GM21825 (cell line): Measurements from ENCODE around the gene CSNK1G1.
"Not testable (repeated sequence)": the region's sequence is repeated elsewhere in the genome, so short reads cannot be mapped to it uniquely, and the experiment has no call there.

ENCODE experiments used
- ATAC-seq: cut with Tn5 transposase; IDR thresholded peaks from one replicate; pipeline ENCODE4 v1.9.1; 2021; ENCODE audit warnings: mild to moderate bottlenecking, moderate library complexity; ENCODE audit not compliant: unreplicated experiment

The CSNK1G1 gene

DNA sequence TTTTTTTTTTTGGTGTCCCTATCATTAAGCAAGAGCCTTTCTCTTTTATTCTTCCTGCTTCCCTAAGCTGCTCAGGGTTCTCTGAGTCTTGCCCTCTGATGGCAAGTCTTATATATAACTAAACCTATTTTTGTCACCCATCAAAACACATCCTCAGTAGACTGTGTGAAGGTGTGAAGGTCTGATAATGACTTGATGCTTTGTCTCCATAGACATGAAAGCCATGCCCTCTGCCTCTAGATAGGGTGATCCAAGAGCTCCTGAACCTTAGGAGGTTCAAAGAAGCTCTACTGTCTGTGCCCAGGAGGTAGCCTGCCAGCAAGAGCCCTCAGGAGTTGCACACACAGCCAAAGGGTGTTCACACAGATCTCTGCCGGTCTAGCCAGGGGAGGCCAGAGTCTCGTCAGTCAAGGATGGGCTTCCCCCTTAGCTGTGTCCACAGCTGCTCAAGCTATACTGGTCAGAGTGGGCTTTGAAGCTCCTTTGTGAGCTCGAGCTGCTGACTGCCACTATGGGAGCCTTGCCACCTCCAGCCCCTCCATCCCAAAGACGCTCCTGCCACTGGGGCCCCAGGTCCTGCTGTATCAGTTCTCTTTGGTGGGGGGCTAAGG is 217.5 kb downstream of the CSNK1G1 start:
- ATAC-seq: no peak

DNA sequence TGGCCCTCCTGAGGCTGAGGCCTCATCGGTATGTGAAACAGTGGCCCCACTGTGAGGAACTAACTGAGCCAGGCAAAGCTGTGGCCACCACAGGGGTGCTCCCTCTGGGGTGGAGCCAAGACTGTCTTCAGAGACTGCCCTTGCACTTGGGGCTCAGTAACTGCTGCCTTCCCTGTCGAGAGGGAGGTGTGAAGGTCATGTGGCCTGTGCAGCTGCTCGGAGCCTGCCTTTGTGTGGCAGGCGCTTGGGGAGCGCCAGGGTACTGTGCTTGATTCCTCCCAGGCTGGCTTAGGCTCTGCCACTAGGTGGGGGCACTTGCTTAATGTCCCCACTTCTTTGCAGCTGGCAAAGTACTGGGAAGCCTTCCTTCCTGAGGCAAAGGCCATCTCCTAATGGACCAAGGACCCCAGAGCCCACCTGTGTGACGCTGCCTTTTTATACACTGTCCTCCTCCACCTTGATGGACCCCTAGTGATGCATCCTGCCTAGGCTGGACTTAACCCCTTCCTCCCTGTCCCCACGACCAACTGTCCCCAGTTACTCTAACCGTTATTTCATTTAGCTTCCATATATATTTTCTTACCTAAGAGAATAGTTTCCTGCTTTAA is 218.6 kb downstream of the CSNK1G1 start:
- ATAC-seq: no peak

DNA sequence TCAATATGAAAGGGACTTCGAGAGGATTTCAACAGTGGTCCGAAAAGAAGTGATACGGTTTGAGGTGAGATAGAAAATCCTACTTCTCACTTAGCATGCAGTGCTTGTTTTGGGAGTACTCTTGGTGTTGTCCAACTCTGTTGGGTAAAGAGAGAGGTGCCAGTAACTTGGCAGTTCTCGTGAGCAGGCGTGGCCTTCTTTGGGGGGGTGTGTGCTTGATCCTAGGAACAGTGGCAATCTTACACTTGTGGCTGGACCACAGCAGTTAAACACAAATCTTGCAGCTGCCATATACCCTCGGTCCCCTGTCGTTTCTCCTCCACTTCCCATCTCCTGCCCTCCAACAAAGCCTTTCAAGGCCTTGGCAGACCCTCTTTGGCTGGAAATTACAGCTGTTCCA is 219.6 kb downstream of the CSNK1G1 start:
- no peak for ATAC-seq

DNA sequence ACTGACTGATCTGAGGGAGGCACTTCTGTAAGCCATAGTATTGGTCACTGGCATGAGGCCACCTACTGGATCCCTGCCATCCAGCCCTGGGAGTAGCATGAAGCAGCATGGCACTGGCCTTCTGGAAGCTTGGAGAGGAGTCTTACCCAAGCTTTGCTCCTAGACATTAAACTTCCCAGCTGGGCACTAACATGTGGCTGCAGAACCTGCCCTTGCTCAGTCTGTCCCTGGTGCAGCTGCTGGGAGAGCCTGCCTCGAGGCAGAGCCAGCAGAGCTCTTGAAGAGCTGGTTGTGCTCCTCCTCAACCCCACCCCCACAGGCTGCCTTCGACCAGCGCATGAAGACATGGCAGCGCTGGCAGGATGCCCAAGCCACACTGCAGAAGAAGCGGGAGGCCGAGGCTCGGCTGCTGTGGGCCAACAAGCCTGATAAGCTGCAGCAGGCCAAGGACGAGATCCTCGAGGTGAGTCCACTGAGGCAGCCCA is 221.6 kb downstream of the CSNK1G1 start:
- no peak for ATAC-seq

DNA sequence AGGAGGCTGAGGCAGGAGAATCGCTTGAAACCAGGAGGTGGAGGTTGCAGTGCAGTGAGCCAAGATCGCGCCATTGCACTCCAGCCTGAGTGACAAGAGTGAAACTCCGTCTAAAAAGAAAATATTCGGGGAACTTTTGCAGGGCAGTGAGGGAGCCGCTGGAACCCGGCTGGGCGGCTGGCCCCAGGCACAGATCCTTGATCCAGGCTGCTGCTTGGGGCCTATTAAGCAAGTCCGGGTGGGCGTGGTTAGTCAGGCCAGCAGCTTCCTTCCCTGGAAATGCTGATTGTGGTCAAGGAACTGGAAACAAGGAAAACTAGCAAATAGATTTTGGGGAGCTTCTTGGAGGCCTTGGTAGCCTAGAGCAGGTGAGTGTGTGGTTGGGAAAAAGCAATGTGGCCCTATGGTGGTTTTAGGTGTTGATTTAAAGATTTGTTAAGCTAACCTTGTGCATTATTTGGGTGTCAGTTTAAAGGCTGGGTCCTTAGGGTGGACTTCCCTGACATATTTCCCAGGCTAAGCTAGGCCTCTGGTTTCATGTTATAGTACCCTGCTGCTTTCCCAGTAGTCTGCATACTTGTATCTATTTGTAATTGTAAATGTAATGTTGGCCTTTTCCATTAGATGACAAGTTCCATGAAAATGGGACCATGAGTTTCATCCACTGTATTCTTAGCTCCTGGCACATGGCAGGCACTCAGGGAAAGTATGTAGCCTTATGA is 222.2 kb downstream of the CSNK1G1 start:
- ATAC-seq: no peak

- ATAC-seq: no peak
Measured at GRCh38 chr15:64132217-64132616, 223.8 kb downstream of the CSNK1G1 start.

GRCh38 chr15:64131547-64131946 is 224.4 kb downstream of the CSNK1G1 start:
- no peak for ATAC-seq

DNA sequence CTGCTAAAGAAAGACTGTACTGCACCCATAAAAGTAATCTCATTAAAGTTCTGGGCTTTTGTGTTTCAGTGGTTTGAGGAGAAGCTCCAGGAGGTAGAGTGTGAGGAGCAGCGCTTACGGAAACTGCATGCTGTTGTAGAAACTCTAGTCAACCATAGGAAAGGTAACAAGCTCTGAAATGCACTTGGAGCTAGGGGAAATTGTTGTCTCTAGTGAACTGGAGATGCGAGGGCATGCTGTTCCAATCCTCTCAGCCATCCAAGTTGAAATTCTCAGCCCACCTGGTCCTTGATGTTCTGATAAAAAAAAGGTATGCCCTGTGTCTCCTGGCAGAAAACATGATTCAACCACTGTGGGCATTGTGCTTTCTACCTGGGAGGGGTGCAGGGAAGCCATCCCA is 225.8 kb downstream of the CSNK1G1 start:
- ATAC-seq: no peak

- ATAC-seq: no peak
Measured at GRCh38 chr15:64127521-64128270, 228.3 kb downstream of the CSNK1G1 start.

DNA sequence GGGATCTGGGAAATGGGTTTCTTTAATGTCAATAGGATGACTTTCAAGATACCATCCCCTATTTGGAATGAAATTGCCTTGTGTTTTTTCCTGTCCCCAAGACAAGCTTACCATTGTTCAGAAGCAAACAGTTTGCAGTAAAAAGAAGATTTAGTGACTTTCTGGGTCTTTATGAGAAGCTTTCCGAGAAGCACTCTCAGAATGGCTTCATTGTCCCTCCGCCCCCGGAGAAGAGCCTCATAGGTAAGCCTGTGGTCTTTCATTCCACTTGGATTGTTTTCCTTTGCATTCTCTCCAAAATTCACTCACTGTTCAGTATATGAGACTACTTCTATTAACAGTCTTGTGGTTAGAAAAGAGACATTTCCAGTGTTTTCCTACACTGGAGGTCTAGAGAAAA is 230.0 kb downstream of the CSNK1G1 start:
- ATAC-seq: no peak

DNA sequence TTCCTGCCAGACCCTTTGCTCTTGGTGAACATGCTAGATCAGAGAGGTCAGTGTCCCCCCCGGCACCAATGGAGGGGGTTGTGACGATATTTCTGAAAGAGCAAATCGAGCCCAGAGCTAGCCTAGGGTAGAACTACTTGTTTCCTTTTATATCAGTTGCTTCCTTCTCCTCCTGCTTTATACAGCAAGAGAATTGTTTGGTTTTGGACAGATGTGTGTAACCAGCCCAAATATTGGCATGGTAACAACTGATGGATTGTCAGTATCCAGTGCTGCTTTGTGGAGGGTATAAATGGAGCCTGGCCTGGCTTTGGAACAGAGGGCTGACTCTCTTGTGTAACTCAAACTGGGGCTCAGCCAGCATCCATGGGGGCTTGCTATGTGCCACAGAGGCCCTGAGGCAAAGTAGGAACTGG is 233.0 kb downstream of the CSNK1G1 start:
- ATAC-seq: no peak

- ATAC-seq: no peak
Measured at GRCh38 chr15:64122444-64122843, 233.5 kb downstream of the CSNK1G1 start.

- ATAC-seq: no peak
Measured at GRCh38 chr15:64121614-64122013, 234.4 kb downstream of the CSNK1G1 start.

- not testable (repeated sequence) for ATAC-seq
Measured at GRCh38 chr15:64120322-64120721, 235.7 kb downstream of the CSNK1G1 start.

DNA sequence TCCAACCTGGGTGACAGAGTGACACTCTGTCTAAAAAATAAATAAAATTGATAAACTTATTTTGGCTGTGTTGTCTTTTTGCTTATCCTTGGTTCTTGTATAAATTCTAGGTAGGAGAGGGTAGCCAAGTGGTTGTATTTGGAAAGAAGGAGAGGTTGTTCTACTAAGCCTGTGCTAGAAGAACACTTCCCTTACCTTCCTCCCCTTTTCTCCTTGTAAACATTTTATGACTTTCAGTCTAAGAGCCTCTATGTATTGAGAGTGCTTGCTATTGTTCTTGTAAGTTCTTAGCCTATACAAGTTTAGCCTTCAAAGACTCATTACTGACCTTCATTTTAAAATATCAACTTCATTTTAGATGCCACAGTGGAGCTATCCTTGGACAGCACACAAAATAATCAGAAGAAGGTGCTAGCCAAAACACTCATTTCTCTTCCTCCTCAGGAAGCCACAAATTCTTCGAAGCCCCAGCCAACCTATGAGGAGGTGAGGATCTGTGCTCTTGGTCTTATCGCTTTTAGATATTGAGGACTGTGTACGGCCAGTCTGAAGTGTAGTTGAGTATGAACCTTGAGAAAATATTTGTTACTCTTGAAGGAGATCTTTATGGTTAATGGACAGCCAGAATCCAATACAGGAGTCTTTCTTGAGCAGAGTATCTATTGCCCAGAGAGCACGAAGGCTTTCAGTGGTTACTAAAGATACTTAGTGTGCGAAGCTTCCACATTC is 238.1 kb downstream of the CSNK1G1 start:
- no peak for ATAC-seq
